Esophagus squamous epithelium (tissue), 5 donors: ENCODE measurements around the gene PCCA. TPM values are rescaled to one million over a fixed set of nuclear protein-coding genes. Genes with fewer than 3 reads are reported as not detected.

Experiments used
- DNase-seq: peaks from one replicate; lab custom pipeline; 2025; lab: John Stamatoyannopoulos, UW
- H3K27ac ChIP-seq, 4 donors: fragments of 200-600 bp; sonication (generic); one replicate each; pipeline ENCODE4 v1.5.1; 2016 to 2019; ENCODE audit warnings: mild to moderate bottlenecking in 1 of 4
- H3K27me3 ChIP-seq, 4 donors: fragments of 200-600 bp; sonication (generic); 1 replicate in 3 of 4; 2 replicates in 1 of 4; pipeline versions ENCODE4 v1.5.1 to v1.6.0; 2017 to 2021; ENCODE audit warnings: antibody characterized with exemption in 1 of 4
- H3K36me3 ChIP-seq, 3 donors: fragments of 200-600 bp; sonication (generic); one replicate each; pipeline ENCODE4 v1.5.1; 2016 to 2019
- H3K4me1 ChIP-seq, 3 donors: fragments of 200-600 bp; sonication (generic); one replicate each; pipeline ENCODE4 v1.5.1; 2017 to 2019
- H3K4me3 ChIP-seq, 4 donors: fragments of 200-600 bp; sonication (generic); 1 replicate in 3 of 4; 2 replicates in 1 of 4; pipeline ENCODE4 v1.5.1; 2016 to 2019; ENCODE audit warnings: mild to moderate bottlenecking in 2 of 4, moderate library complexity in 1 of 4
- H3K9me3 ChIP-seq, 3 donors: fragments of 200-600 bp; sonication (generic); one replicate each; pipeline ENCODE4 v1.5.1; 2016 to 2019
- POLR2A ChIP-seq, 4 donors: fragments of 450-650 bp; IDR thresholded peaks; one replicate each; pipeline ENCODE4 v1.6.1; 2017; ENCODE audit warnings: antibody characterized with exemption in 4 of 4, mild to moderate bottlenecking in 4 of 4, moderate library complexity in 3 of 4
- WGBS, 2 donors: methylation state at CpG; one replicate each; pipeline ENCODE4 v1.1.5; 2018; 5-methylcytosine and 5-hydroxymethylcytosine counted together
- intact Hi-C: fragments of 100-400 bp; cut with DNase I; formaldehyde crosslinking; loops from one replicate; pipeline ENCODE4 v1.15.0; 2022
- total RNA-seq, 4 donors: library from RNA; depleted of rRNA; stranded (reverse); fragments of >200 nt; gene quantifications; one replicate each; pipeline ENCODE4 v1.1.0, GENCODE V29; 2016
- TF ChIP-seq, protein P1 (sequence below), 6 experiments: fragments of 450-650 bp in 4 of 6; fragments of 200-600 bp in 2 of 6; sonication (generic) in 2 of 6; IDR thresholded peaks; one replicate each; pipeline ENCODE4 v1.5.1; 2016 to 2019; ENCODE audit warnings: antibody characterized with exemption in 6 of 6, mild to moderate bottlenecking in 4 of 6, moderate library complexity in 4 of 6
- donor health status: DM: yes; HTN: yes; CAD: no.

PCCA gene
- total RNA-seq, 4 donors from 2014 or later, result 21.5 to 46.5 (median 30.2) TPM

DNA sequence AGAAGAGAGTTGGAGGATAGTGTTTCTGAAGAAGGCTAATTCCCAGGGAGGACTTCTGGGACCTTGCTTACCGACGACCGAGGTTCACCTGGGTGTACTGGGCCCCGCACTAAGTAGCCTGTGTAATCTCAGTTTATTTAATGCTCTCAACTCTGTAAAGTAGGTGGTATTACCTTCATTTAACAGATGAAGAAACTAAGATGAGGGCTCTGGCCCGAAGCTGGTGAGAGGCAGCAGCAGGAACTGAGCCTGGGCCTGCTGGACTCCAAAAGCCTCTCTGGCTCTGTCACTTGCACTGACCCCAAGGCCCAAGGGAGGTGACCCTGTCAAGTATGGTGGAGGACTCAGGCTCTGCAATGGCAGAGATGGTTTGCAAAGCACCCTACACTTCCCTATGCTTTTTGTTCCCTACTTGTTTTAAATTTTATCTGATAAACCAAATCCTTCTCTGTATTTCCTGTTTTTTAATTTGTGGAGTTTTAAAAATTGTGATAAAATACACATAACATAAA lies 449.1 kb downstream of the PCCA start:
- Histone ChIP-seq H3K4me1 (peaks cover 8 to 25% (median 12%) of the 10 kb centered on the region in 3 donors), H3K4me3 (no peak overlapping the region), H3K27me3 (no peaks in the 10 kb centered on the region), H3K9me3 (no peaks in the 10 kb centered on the region), H3K36me3 (peaks cover 0 to 2% (median 0%) of the 10 kb centered on the region in 3 donors), H3K27ac (no peak overlapping the region)
- no peak for DNase-seq
- 91 to 97% methylated on average over 5 of the region's 5 CpGs for WGBS, 2 donors
- intact Hi-C loops, result no loop called here
- TF ChIP-seq, protein P1, sequence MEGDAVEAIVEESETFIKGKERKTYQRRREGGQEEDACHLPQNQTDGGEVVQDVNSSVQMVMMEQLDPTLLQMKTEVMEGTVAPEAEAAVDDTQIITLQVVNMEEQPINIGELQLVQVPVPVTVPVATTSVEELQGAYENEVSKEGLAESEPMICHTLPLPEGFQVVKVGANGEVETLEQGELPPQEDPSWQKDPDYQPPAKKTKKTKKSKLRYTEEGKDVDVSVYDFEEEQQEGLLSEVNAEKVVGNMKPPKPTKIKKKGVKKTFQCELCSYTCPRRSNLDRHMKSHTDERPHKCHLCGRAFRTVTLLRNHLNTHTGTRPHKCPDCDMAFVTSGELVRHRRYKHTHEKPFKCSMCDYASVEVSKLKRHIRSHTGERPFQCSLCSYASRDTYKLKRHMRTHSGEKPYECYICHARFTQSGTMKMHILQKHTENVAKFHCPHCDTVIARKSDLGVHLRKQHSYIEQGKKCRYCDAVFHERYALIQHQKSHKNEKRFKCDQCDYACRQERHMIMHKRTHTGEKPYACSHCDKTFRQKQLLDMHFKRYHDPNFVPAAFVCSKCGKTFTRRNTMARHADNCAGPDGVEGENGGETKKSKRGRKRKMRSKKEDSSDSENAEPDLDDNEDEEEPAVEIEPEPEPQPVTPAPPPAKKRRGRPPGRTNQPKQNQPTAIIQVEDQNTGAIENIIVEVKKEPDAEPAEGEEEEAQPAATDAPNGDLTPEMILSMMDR (IDR thresholded peaks at IDR 0.05), result no peak
- no peak for TF ChIP-seq POLR2A (IDR thresholded peaks at IDR 0.05)

- intact Hi-C loops, result no loop called here
- H3K36me3 ChIP-seq, result no peaks in the 10 kb centered on the region
- H3K9me3 ChIP-seq, result no peaks in the 10 kb centered on the region
- no peak overlapping the region for H3K4me3 ChIP-seq
- 43 to 61% methylated on average over 1 to 2 of the region's 3 CpGs for WGBS, 2 donors
- peaks cover 19 to 51% (median 31%) of the 10 kb centered on the region in 3 donors for H3K4me1 ChIP-seq
- no peak for DNase-seq
- TF ChIP-seq, protein P1 (IDR thresholded peaks at IDR 0.05), result no peak
- no peak for TF ChIP-seq POLR2A (IDR thresholded peaks at IDR 0.05)
- H3K27ac ChIP-seq, result no peak overlapping the region
- no peaks in the 10 kb centered on the region for H3K27me3 ChIP-seq
Measured at GRCh38 chr13:100540621-100541020, 451.7 kb downstream of the PCCA start.

DNA sequence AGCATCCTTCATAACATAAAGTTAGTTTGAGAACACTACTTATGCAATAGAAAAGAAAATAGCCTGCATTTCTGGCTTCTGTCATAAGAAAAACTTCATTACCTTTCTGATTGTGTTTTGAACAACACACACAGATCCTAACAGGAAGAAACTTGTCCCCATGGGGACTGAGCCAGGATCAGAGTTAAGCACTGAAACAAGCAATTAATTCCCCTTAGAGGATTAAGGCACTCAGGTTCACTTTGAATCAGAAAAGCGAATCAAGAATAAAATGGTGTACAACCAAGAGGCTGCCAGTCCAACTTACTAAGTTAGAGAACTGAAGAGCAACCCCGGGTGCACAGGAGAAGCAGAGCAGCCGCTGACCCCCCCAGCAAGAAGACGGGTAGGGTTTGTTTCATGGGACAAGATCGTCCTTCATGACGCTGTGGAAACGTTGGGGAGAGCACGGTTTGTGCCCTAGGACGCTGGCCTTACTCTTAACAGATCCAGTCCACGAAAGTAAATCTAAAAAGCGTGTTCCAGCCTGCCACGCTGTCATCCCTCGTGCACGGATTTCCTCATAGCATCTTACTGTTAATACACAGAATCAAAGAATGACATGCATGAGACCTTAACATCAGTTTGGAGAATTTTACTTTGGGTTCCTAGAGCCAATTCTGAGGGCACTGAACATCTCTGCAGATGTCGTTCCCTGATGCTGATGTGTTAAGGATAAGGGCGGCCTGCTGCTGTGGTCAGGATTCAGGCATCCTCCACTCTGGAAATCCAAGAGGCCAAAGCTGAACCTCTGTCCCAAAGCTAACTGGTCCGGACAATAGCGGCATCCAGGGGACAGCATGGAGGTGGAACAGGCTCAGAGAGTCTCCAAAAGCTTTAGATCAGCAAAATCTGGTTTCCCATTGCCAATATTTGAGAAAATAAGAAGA lies 453.3 kb downstream of the PCCA start:
- 36 to 49% methylated on average over 12 to 18 of the region's 18 CpGs for WGBS, 2 donors

GRCh38 chr13:100542826-100543156 lies 453.9 kb downstream of the PCCA start:
- peak overlapping the region; percentile 40 to 72 (median 66) for H3K27ac ChIP-seq
- no peaks in the 10 kb centered on the region for H3K27me3 ChIP-seq
- DNase-seq, result no peak
- WGBS, 2 donors, result 18 to 43% methylated on average over 8 of the region's 8 CpGs
- H3K4me3 ChIP-seq, result peak overlapping the region in 1 of 4 donors; percentile 2
- no peaks in the 10 kb centered on the region for H3K9me3 ChIP-seq
- no peak for TF ChIP-seq POLR2A (IDR thresholded peaks at IDR 0.05)
- TF ChIP-seq, protein P1 (IDR thresholded peaks at IDR 0.05), result peak in 4 of 6 experiments; percentile 37 to 60 (median 51)
- no peaks in the 10 kb centered on the region for H3K36me3 ChIP-seq
- H3K4me1 ChIP-seq, result peaks cover 28 to 69% (median 45%) of the 10 kb centered on the region in 3 donors
- intact Hi-C loops, result no loop called here

More for the DNA sequence above, 453.3 kb downstream of the PCCA start:
- Histone ChIP-seq H3K4me3 (peak overlapping the region in 1 of 4 donors; percentile 2), H3K27ac (peak overlapping the region; percentile 40 to 72 (median 66)), H3K4me1 (peaks cover 22 to 63% (median 39%) of the 10 kb centered on the region in 3 donors), H3K36me3 (no peaks in the 10 kb centered on the region), H3K27me3 (no peaks in the 10 kb centered on the region), H3K9me3 (no peaks in the 10 kb centered on the region)
- DNase-seq, result no peak
- intact Hi-C loops, result no loop called here
- no peak for TF ChIP-seq POLR2A (IDR thresholded peaks at IDR 0.05)
- TF ChIP-seq, protein P1 (IDR thresholded peaks at IDR 0.05), result no peak
